Stomach (tissue), 4 donors: ENCODE measurements around the gene C2CD3.

Experiments
- EP300 ChIP-seq: sonication (generic); formaldehyde crosslinking; IDR thresholded peaks from one replicate; pipeline ENCODE4 v1.6.1; 2017; ENCODE audit warnings: antibody characterized with exemption
- TF ChIP-seq, protein P1 (sequence below), 7 experiments: fragments of 450-650 bp in 4 of 7; fragments of 200-600 bp in 3 of 7; sonication (generic) in 3 of 7; IDR thresholded peaks; one replicate each; pipeline ENCODE4 v1.5.1; 2016 to 2019; ENCODE audit warnings: antibody characterized with exemption in 7 of 7, control low read depth in 2 of 7, mild to moderate bottlenecking in 1 of 7

DNA sequence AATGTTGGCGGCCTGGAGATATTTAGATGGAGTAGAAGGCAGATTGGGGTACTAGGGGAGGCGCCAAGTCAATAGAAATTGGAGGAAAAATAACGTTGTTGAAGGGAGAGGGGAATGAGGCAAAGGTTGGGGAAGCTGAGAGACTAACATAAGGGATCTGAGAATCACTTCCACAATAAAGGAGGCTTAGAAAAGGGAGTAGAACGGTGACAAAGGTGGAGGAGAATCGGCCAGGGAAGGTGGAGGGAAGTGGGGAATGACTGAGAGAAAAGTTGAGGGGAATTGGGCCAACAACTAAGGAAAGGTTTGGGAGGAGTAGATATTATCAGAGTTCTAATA, 797 bp upstream of the C2CD3 start:
- TF ChIP-seq, protein P1, sequence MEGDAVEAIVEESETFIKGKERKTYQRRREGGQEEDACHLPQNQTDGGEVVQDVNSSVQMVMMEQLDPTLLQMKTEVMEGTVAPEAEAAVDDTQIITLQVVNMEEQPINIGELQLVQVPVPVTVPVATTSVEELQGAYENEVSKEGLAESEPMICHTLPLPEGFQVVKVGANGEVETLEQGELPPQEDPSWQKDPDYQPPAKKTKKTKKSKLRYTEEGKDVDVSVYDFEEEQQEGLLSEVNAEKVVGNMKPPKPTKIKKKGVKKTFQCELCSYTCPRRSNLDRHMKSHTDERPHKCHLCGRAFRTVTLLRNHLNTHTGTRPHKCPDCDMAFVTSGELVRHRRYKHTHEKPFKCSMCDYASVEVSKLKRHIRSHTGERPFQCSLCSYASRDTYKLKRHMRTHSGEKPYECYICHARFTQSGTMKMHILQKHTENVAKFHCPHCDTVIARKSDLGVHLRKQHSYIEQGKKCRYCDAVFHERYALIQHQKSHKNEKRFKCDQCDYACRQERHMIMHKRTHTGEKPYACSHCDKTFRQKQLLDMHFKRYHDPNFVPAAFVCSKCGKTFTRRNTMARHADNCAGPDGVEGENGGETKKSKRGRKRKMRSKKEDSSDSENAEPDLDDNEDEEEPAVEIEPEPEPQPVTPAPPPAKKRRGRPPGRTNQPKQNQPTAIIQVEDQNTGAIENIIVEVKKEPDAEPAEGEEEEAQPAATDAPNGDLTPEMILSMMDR (IDR thresholded peaks at IDR 0.05), result no peak
- no peak for TF ChIP-seq EP300
